Activated T-cell treated with anti-CD3 and anti-CD28 coated beads for 4 hours (primary cell): Measurements from ENCODE around the gene GPR143.

ENCODE experiments used
- DNase-seq: peaks from one replicate; pipeline ENCODE4 v3.0.0-alpha.2; 2020

GPR143 gene

GRCh38 chrX:9706421-9706820, 59.2 kb downstream of the GPR143 start:
- DNase-seq = no peak

GRCh38 chrX:9704876-9705465, 60.7 kb downstream of the GPR143 start:
- no peak for DNase-seq

- DNase-seq = no peak
Observed at GRCh38 chrX:9703406-9703805, 62.2 kb downstream of the GPR143 start.

GRCh38 chrX:9701790-9702189, 63.9 kb downstream of the GPR143 start:
- DNase-seq = no peak

GRCh38 chrX:9700555-9700954, 65.1 kb downstream of the GPR143 start:
- DNase-seq = no peak

- no peak for DNase-seq
Observed at GRCh38 chrX:9698576-9698975, 67.1 kb downstream of the GPR143 start.

GRCh38 chrX:9693307-9694001, 72.2 kb downstream of the GPR143 start:
- DNase-seq = no peak

GRCh38 chrX:9690046-9690445, 75.6 kb downstream of the GPR143 start:
- DNase-seq = no peak

- no peak for DNase-seq
Observed at GRCh38 chrX:9688833-9689232, 76.8 kb downstream of the GPR143 start.

GRCh38 chrX:9687899-9688298, 77.7 kb downstream of the GPR143 start:
- DNase-seq = no peak

GRCh38 chrX:9683350-9683749, 82.3 kb downstream of the GPR143 start:
- DNase-seq = no peak

GRCh38 chrX:9682861-9683260, 82.8 kb downstream of the GPR143 start:
- DNase-seq = no peak

- DNase-seq = no peak
Observed at GRCh38 chrX:9682456-9682855, 83.2 kb downstream of the GPR143 start.

- DNase-seq = no peak
Observed at GRCh38 chrX:9681422-9681821, 84.2 kb downstream of the GPR143 start.

- no peak for DNase-seq
Observed at GRCh38 chrX:9681011-9681410, 84.6 kb downstream of the GPR143 start.

GRCh38 chrX:9678215-9678965, 87.3 kb downstream of the GPR143 start:
- no peak for DNase-seq

GRCh38 chrX:9677098-9677739, 88.4 kb downstream of the GPR143 start:
- DNase-seq = no peak

GRCh38 chrX:9676738-9677097, 88.9 kb downstream of the GPR143 start:
- no peak for DNase-seq

- DNase-seq = no peak
Observed at GRCh38 chrX:9676306-9676705, 89.3 kb downstream of the GPR143 start.
